HEK293T (cell line): ENCODE results near the gene CYB5R3.

ENCODE experiments used
- ARNT ChIP-seq: fragments of 450-650 bp; IDR thresholded peaks from 2 replicates; pipeline ENCODE4 v1.6.1; 2017; ENCODE audit warnings: mild to moderate bottlenecking
- BHLHE40 ChIP-seq: fragments of 450-650 bp; IDR thresholded peaks from 2 replicates; pipeline ENCODE4 v1.6.1; 2016; ENCODE audit warnings: mild to moderate bottlenecking, moderate library complexity, borderline replicate concordance
- ELF4 ChIP-seq: fragments of 450-650 bp; IDR thresholded peaks from 2 replicates; pipeline ENCODE4 v1.6.1; 2017; ENCODE audit warnings: antibody characterized with exemption
- FOXA1 ChIP-seq: fragments of 450-650 bp; IDR thresholded peaks from 2 replicates; pipeline ENCODE4 v1.6.1; 2016; ENCODE audit warnings: mild to moderate bottlenecking
- FOXK2 ChIP-seq: fragments of 450-650 bp; IDR thresholded peaks from 2 replicates; pipeline ENCODE4 v1.6.1; 2016; ENCODE audit warnings: mild to moderate bottlenecking
- FOXM1 ChIP-seq: fragments of 450-650 bp; IDR thresholded peaks from 2 replicates; pipeline ENCODE4 v1.6.1; 2017; ENCODE audit warnings: mild to moderate bottlenecking, borderline replicate concordance
- NFRKB ChIP-seq: fragments of 450-650 bp; IDR thresholded peaks from 2 replicates; pipeline ENCODE4 v1.6.1; 2016; ENCODE audit warnings: mild to moderate bottlenecking, moderate library complexity
- PKNOX1 ChIP-seq: fragments of 450-650 bp; IDR thresholded peaks from 2 replicates; pipeline ENCODE4 v1.6.1; 2016
- TARDBP ChIP-seq: fragments of 450-650 bp; IDR thresholded peaks from 2 replicates; pipeline ENCODE4 v1.6.1; 2016
- ZNF384 ChIP-seq: fragments of 450-650 bp; IDR thresholded peaks from 2 replicates; pipeline ENCODE4 v1.6.1; 2016

GRCh38 chr22:42670046-42670445 lies 20.9 kb upstream of the CYB5R3 start:
- TF ChIP-seq BHLHE40: no peak
- no peak for TF ChIP-seq FOXM1
- TF ChIP-seq FOXA1: no peak
- TF ChIP-seq ZNF384: no peak
- no peak for TF ChIP-seq FOXK2
- no peak for TF ChIP-seq ARNT
- TF ChIP-seq NFRKB: no peak
- TF ChIP-seq TARDBP: no peak
- TF ChIP-seq PKNOX1: no peak
- no peak for TF ChIP-seq ELF4
